SJCRH30 (cell line): ENCODE measurements around the gene ISCA1. TPM values are rescaled to one million over a fixed set of nuclear protein-coding genes. Genes with fewer than 3 reads are reported as not detected.

Experiments used
- DNase-seq, 2 experiments: peaks; one replicate each; pipeline ENCODE4 v3.0.0-alpha.2; 2015 to 2020
- H3K27ac ChIP-seq: fragments of 250-450 bp; sonication (Bioruptor Pico); 2 replicates; pipeline ENCODE4 v1.5.1; 2020; ENCODE audit warnings: mild to moderate bottlenecking, moderate library complexity
- H3K27me3 ChIP-seq: fragments of 250-450 bp; sonication (Bioruptor Pico); 2 replicates; pipeline ENCODE4 v1.5.1; 2020; ENCODE audit warnings: mild to moderate bottlenecking, moderate library complexity
- H3K36me3 ChIP-seq: fragments of 250-450 bp; sonication (Bioruptor Pico); 2 replicates; pipeline ENCODE4 v1.5.1; 2020; ENCODE audit warnings: mild to moderate bottlenecking, moderate library complexity
- H3K4me1 ChIP-seq: fragments of 250-450 bp; sonication (Bioruptor Pico); 2 replicates; pipeline ENCODE4 v1.5.1; 2020; ENCODE audit warnings: mild to moderate bottlenecking, moderate library complexity
- H3K4me3 ChIP-seq: fragments of 250-450 bp; sonication (Bioruptor Pico); 2 replicates; pipeline ENCODE4 v1.5.1; 2020; ENCODE audit warnings: mild to moderate bottlenecking, moderate library complexity
- H3K9me3 ChIP-seq: fragments of 250-450 bp; sonication (Bioruptor Pico); replicated peaks from 2 replicates; pipeline ENCODE4 v1.5.1; 2020; ENCODE audit warnings: mild to moderate bottlenecking, moderate library complexity
- total RNA-seq: library from RNA; depleted of rRNA; stranded (reverse); fragments of >200 nt; shearing (Covaris generic); gene quantifications from 2 replicates; pipeline ENCODE4 v1.2.3, GENCODE V29; 2014

ISCA1 gene
- total RNA-seq, 1 experiment from 2014 or later = 100.0 TPM

GRCh38 chr9:86274821-86275643, 7.3 kb downstream of the ISCA1 start:
- H3K4me3 ChIP-seq = no peak overlapping the region
- H3K27ac ChIP-seq = no peak overlapping the region
- DNase-seq = no peak
- H3K4me1 ChIP-seq = no peaks in the 10 kb centered on the region
- peaks cover 45% of the 10 kb centered on the region for H3K36me3 ChIP-seq
- no peaks in the 10 kb centered on the region for H3K27me3 ChIP-seq
- H3K9me3 ChIP-seq = no peaks in the 10 kb centered on the region

GRCh38 chr9:86272221-86272620, 10.1 kb downstream of the ISCA1 start:
- no peak for DNase-seq
- no peak overlapping the region for H3K4me3 ChIP-seq
- no peaks in the 10 kb centered on the region for H3K4me1 ChIP-seq
- peaks cover 50% of the 10 kb centered on the region for H3K36me3 ChIP-seq
- H3K27me3 ChIP-seq = no peaks in the 10 kb centered on the region
- no peak overlapping the region for H3K27ac ChIP-seq
- 0 out of 2 replicates have a peak, but pooled peaks cover 3% of the 10 kb centered on the region for H3K9me3 ChIP-seq

- H3K4me1 ChIP-seq = no peaks in the 10 kb centered on the region
- H3K27me3 ChIP-seq = no peaks in the 10 kb centered on the region
- no peaks in the 10 kb centered on the region for H3K9me3 ChIP-seq
- H3K36me3 ChIP-seq = peaks cover 39% of the 10 kb centered on the region
- no peak overlapping the region for H3K4me3 ChIP-seq
- no peak overlapping the region for H3K27ac ChIP-seq
- DNase-seq = no peak
Observed at GRCh38 chr9:86263876-86264275, 18.5 kb downstream of the ISCA1 start.

- no peak for DNase-seq
- H3K36me3 ChIP-seq = peaks cover 32% of the 10 kb centered on the region
- no peak overlapping the region for H3K4me3 ChIP-seq
- H3K27me3 ChIP-seq = no peaks in the 10 kb centered on the region
- H3K9me3 ChIP-seq = no peaks in the 10 kb centered on the region
- H3K27ac ChIP-seq = no peak overlapping the region
- H3K4me1 ChIP-seq = peaks cover 2% of the 10 kb centered on the region; the same call in 1 of the 2 replicates
Observed at GRCh38 chr9:86262492-86262891, 19.8 kb downstream of the ISCA1 start.

- Histone ChIP-seq H3K36me3 (peaks cover 17% of the 10 kb centered on the region), H3K9me3 (0 out of 2 replicates have a peak, but pooled peaks cover 4% of the 10 kb centered on the region), H3K27ac (no peak within 1 kb of the TSS), H3K27me3 (no peaks in the 10 kb centered on the region), H3K4me3 (no peak within 1 kb of the TSS), H3K4me1 (peaks cover 4% of the 10 kb centered on the region; the same call in 1 of the 2 replicates)
- DNase-seq = no peak
Observed at GRCh38 chr9:86259557-86259956, 22.8 kb downstream of the ISCA1 start, which contains the start of gene C9orf153. C9orf153 (minus strand) TSS chr9:86259657; CDS start chr9:86229603, 30,054 bp downstream.

GRCh38 chr9:86257391-86257790, 24.9 kb downstream of the ISCA1 start:
- peak; percentile 58 to 74 for DNase-seq
- H3K27me3 ChIP-seq = no peaks in the 10 kb centered on the region

GRCh38 chr9:86256653-86257052, 25.7 kb downstream of the ISCA1 start:
- Histone ChIP-seq H3K9me3 (peaks cover 4% of the 10 kb centered on the region; the same call in 1 of the 2 replicates), H3K36me3 (no peaks in the 10 kb centered on the region), H3K27me3 (no peaks in the 10 kb centered on the region), H3K27ac (no peak overlapping the region), H3K4me3 (no peak overlapping the region), H3K4me1 (peaks cover 4% of the 10 kb centered on the region; the same call in 1 of the 2 replicates)
- DNase-seq = no peak

More at GRCh38 chr9:86257391-86257790, 24.9 kb downstream of the ISCA1 start:
- H3K9me3 ChIP-seq = peaks cover 4% of the 10 kb centered on the region; the same call in 1 of the 2 replicates
- no peak overlapping the region for H3K4me3 ChIP-seq
- no peaks in the 10 kb centered on the region for H3K36me3 ChIP-seq
- H3K27ac ChIP-seq = no peak overlapping the region
- peaks cover 4% of the 10 kb centered on the region; the same call in 1 of the 2 replicates for H3K4me1 ChIP-seq

GRCh38 chr9:86253577-86253976, 28.8 kb downstream of the ISCA1 start:
- Histone ChIP-seq H3K27me3 (no peaks in the 10 kb centered on the region), H3K36me3 (no peaks in the 10 kb centered on the region), H3K27ac (no peak overlapping the region), H3K4me3 (no peak overlapping the region), H3K4me1 (peaks cover 4% of the 10 kb centered on the region; the same call in 1 of the 2 replicates), H3K9me3 (peaks cover 4% of the 10 kb centered on the region; the same call in 1 of the 2 replicates)
- no peak for DNase-seq

DNA sequence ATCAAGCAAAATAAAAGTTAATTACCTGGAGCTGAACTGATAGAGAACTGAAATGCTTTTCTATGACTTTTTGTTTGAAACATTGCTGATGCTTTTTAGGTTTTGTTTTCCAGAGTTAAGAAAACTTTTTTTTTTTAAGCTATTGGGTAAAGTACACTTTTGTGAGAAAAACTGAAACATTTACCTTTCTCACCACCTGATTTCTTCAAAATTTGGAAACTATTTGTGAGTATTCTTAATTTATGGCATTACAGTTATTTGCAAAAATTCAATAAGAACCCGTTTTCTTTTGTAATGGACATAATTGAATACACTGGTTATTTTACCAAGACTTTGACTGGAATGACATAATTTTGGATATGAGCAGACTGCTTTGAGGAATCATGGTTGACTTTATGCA, 29.5 kb downstream of the ISCA1 start:
- Histone ChIP-seq H3K4me3 (no peak overlapping the region), H3K9me3 (peaks cover 4% of the 10 kb centered on the region; the same call in 1 of the 2 replicates), H3K4me1 (peaks cover 4% of the 10 kb centered on the region; the same call in 1 of the 2 replicates), H3K27ac (no peak overlapping the region), H3K27me3 (no peaks in the 10 kb centered on the region), H3K36me3 (no peaks in the 10 kb centered on the region)
- DNase-seq = no peak

DNA sequence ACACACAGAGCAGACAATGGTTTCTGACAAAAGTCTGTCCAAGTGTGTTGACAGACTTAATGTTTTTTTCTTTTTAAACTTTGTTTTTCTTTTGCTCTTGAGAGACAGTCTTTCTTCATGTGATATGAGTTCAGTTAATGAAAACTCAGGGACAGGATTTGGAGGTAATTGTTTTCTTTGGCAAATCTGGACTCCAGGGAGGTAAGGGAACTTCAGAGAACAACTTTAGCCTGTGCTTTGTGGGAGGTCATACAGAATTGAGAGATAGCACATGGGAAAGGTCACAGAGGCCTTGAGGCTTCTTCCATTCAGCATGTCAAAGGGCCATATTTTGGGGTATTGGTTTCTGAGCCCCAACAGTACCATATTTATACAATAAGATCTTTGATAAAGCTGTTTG, 32.2 kb downstream of the ISCA1 start:
- Histone ChIP-seq H3K36me3 (no peaks in the 10 kb centered on the region), H3K4me1 (no peaks in the 10 kb centered on the region)
- DNase-seq = no peak

GRCh38 chr9:86248746-86249145, 33.6 kb downstream of the ISCA1 start:
- H3K9me3 ChIP-seq = no peaks in the 10 kb centered on the region; the same call in 1 of the 2 replicates
- H3K27me3 ChIP-seq = no peaks in the 10 kb centered on the region
- DNase-seq = no peak
- no peaks in the 10 kb centered on the region for H3K36me3 ChIP-seq
- H3K4me3 ChIP-seq = no peak overlapping the region
- no peak overlapping the region for H3K27ac ChIP-seq
- no peaks in the 10 kb centered on the region for H3K4me1 ChIP-seq

More for the DNA sequence above, 32.2 kb downstream of the ISCA1 start:
- Histone ChIP-seq H3K27me3 (no peaks in the 10 kb centered on the region), H3K27ac (no peak overlapping the region), H3K4me3 (no peak overlapping the region), H3K9me3 (no peaks in the 10 kb centered on the region; the same call in 1 of the 2 replicates)

GRCh38 chr9:86246752-86247161, 35.6 kb downstream of the ISCA1 start:
- no peak overlapping the region for H3K4me3 ChIP-seq
- no peaks in the 10 kb centered on the region for H3K36me3 ChIP-seq
- no peaks in the 10 kb centered on the region for H3K4me1 ChIP-seq
- H3K9me3 ChIP-seq = no peaks in the 10 kb centered on the region
- H3K27ac ChIP-seq = no peak overlapping the region
- DNase-seq = peak; percentile 34 to 46
- H3K27me3 ChIP-seq = no peaks in the 10 kb centered on the region

DNA sequence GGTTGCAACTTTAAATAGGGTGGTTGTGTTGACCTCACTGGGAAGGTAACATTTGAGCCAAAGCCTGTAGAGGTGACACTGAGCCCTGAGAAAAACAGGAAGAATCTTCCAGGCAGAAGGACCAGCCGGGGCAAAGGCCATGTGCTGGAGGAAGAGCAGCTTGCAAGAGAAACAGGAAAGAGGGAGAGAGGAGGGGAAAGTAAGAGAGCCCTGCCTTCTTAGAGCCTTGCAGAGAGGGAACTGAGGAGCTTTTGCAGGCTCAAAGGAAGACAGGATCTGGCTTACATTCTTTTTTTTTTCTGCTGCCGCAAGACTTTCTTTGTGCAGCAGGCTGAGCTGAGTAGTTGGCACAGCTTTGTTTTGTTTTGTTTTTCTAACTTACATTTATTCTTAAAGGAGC, 40.3 kb downstream of the ISCA1 start:
- Histone ChIP-seq H3K27ac (no peak overlapping the region), H3K36me3 (no peaks in the 10 kb centered on the region), H3K9me3 (no peaks in the 10 kb centered on the region), H3K4me1 (0 out of 2 replicates have a peak, but pooled peaks cover 3% of the 10 kb centered on the region), H3K4me3 (no peak overlapping the region), H3K27me3 (no peaks in the 10 kb centered on the region)
- DNase-seq = no peak

DNA sequence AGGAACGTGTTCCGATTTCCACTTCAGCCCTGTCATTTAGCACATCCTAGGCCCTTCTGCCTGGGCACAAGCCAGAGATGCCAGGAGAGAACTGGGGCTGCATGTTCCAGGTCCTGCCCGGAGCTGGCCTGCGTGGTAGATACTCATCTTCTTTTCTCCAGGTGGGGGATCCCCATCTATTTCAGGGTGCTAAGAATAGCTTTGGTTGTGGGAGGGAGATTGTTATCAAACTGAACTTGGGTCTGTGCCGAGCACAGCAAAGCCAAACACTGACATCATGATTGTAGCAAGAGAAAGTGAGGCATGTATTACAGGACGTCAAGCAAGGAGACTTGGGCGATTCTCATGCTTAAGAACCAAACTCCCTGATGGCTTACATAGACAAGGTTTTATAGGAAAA, 41.1 kb downstream of the ISCA1 start:
- H3K9me3 ChIP-seq = no peaks in the 10 kb centered on the region
- H3K4me3 ChIP-seq = no peak overlapping the region
- H3K36me3 ChIP-seq = no peaks in the 10 kb centered on the region
- H3K27ac ChIP-seq = no peak overlapping the region
- no peaks in the 10 kb centered on the region for H3K27me3 ChIP-seq
- no peak for DNase-seq
- 0 out of 2 replicates have a peak, but pooled peaks cover 3% of the 10 kb centered on the region for H3K4me1 ChIP-seq
